Keratinocyte (primary cell): Measurements from ENCODE around the gene FUOM.

ENCODE experiments used
- EZH2 ChIP-seq: IDR thresholded peaks from one replicate; pipeline ENCODE4 v1.6.1; 2012; ENCODE audit warnings: inconsistent platforms, mild to moderate bottlenecking, low read length, moderate library complexity
- TF ChIP-seq, protein P1 (sequence below), 3 experiments: IDR thresholded peaks in 1 of 3; conservative IDR thresholded peaks in 1 of 3; optimal IDR thresholded peaks in 1 of 3; 2 replicates in 2 of 3; 3 replicates in 1 of 3; pipeline versions ENCODE3 to v1.5.1; 2011; ENCODE audit warnings: low read length in 3 of 3, mild to moderate bottlenecking in 3 of 3, moderate library complexity in 2 of 3, control low read depth in 1 of 3, inconsistent platforms in 1 of 3; ENCODE audit not compliant: insufficient read depth in 2 of 3; ENCODE audit errors: extremely low read depth in 1 of 3

GRCh38 chr10:133373174-133374090 is 15.6 kb upstream of the FUOM start, which contains the start of gene ECHS1:
- TF ChIP-seq, protein P1, sequence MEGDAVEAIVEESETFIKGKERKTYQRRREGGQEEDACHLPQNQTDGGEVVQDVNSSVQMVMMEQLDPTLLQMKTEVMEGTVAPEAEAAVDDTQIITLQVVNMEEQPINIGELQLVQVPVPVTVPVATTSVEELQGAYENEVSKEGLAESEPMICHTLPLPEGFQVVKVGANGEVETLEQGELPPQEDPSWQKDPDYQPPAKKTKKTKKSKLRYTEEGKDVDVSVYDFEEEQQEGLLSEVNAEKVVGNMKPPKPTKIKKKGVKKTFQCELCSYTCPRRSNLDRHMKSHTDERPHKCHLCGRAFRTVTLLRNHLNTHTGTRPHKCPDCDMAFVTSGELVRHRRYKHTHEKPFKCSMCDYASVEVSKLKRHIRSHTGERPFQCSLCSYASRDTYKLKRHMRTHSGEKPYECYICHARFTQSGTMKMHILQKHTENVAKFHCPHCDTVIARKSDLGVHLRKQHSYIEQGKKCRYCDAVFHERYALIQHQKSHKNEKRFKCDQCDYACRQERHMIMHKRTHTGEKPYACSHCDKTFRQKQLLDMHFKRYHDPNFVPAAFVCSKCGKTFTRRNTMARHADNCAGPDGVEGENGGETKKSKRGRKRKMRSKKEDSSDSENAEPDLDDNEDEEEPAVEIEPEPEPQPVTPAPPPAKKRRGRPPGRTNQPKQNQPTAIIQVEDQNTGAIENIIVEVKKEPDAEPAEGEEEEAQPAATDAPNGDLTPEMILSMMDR (optimal IDR thresholded peaks at IDR 0.05 in 1 of 3, IDR thresholded peaks at IDR 0.05 in 1 of 3, conservative IDR thresholded peaks at IDR 0.05 in 1 of 3; ENCODE audit: extremely low read depth in 1 of 3, insufficient read depth in 2 of 3, low read length in 3 of 3) = no peak
- TF ChIP-seq EZH2 = no peak
